ENCODE data around the gene CRACDL.

GRCh38 chr2:98914713-98915580 is 21.1 kb downstream of the CRACDL start:
- TF ChIP-seq CTCF (IDR thresholded peaks at IDR 0.05) = no peak
- no peak for TF ChIP-seq POLR2A (IDR thresholded peaks at IDR 0.05)

Data from adrenal gland (tissue), 5 donors.